ENCODE measurements around the gene FLVCR1.
"Not testable (repeated sequence)": the region's sequence is repeated elsewhere in the genome, so short reads cannot be mapped to it uniquely, and the experiment has no call there.

Gene FLVCR1

GRCh38 chr1:212910213-212910612, 52.1 kb downstream of the FLVCR1 start:
- H3K27ac ChIP-seq (ENCODE audit: low read depth, low read length); H3K36me3 ChIP-seq (ENCODE audit: control insufficient read depth in 5 of 5, insufficient read depth in 5 of 5, low read length in 5 of 5); H3K9ac ChIP-seq (ENCODE audit: low read length in 5 of 5); H3K9me3 ChIP-seq (ENCODE audit: control insufficient read depth in 5 of 5, low read length in 5 of 5); H3K4me1 ChIP-seq (ENCODE audit: control insufficient read depth in 5 of 5, insufficient read depth in 5 of 5, low read length in 5 of 5); H3K4me3 ChIP-seq (ENCODE audit: low read depth in 1 of 5, low read length in 5 of 5); H3K27me3 ChIP-seq (ENCODE audit: control insufficient read depth in 5 of 5, insufficient read depth in 4 of 5, low read length in 5 of 5): not testable (repeated sequence)

DNA sequence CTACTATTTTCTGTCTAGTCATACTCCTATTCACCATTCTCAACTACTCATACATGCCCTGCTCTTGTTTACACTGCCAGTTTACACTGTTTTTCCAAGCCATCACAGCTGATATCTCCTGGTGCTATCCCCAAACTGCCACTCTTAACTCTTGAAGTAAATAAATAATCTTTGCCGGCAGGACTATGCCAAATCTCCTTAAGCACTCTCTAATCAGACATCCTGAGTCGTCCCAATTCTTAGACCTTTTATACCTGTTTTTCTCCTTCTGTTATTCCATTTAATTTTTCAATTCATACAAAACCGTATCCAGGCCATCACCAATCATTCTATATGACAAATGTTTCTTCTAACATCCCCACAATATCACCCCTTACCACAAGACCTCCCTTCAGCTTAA, 55.6 kb downstream of the FLVCR1 start:
- peaks cover 0 to 16% (median 2%) of the 10 kb centered on the region in 5 donors for H3K4me1 ChIP-seq (ENCODE audit: control insufficient read depth in 5 of 5, insufficient read depth in 5 of 5, low read length in 5 of 5)
- H3K27ac ChIP-seq (ENCODE audit: low read depth, low read length); H3K27me3 ChIP-seq (ENCODE audit: control insufficient read depth in 5 of 5, insufficient read depth in 4 of 5, low read length in 5 of 5); H3K9ac ChIP-seq (ENCODE audit: low read length in 5 of 5); H3K4me3 ChIP-seq (ENCODE audit: low read depth in 1 of 5, low read length in 5 of 5); H3K9me3 ChIP-seq (ENCODE audit: control insufficient read depth in 5 of 5, low read length in 5 of 5); H3K36me3 ChIP-seq (ENCODE audit: control insufficient read depth in 5 of 5, insufficient read depth in 5 of 5, low read length in 5 of 5): not testable (repeated sequence)

GRCh38 chr1:212914110-212914509, 56.0 kb downstream of the FLVCR1 start:
- Histone ChIP-seq H3K4me1 (ENCODE audit: control insufficient read depth in 5 of 5, insufficient read depth in 5 of 5, low read length in 5 of 5) (peaks cover 0 to 16% (median 2%) of the 10 kb centered on the region in 5 donors), H3K27me3 (ENCODE audit: control insufficient read depth in 5 of 5, insufficient read depth in 4 of 5, low read length in 5 of 5) (peaks cover 0 to 11% (median 7%) of the 10 kb centered on the region in 5 donors)
- H3K4me3 ChIP-seq (ENCODE audit: low read depth in 1 of 5, low read length in 5 of 5); H3K36me3 ChIP-seq (ENCODE audit: control insufficient read depth in 5 of 5, insufficient read depth in 5 of 5, low read length in 5 of 5); H3K9ac ChIP-seq (ENCODE audit: low read length in 5 of 5); H3K9me3 ChIP-seq (ENCODE audit: control insufficient read depth in 5 of 5, low read length in 5 of 5); H3K27ac ChIP-seq (ENCODE audit: low read depth, low read length): not testable (repeated sequence)

- Histone ChIP-seq H3K4me1 (ENCODE audit: control insufficient read depth in 5 of 5, insufficient read depth in 5 of 5, low read length in 5 of 5) (peaks cover 0 to 16% (median 2%) of the 10 kb centered on the region in 5 donors), H3K27me3 (ENCODE audit: control insufficient read depth in 5 of 5, insufficient read depth in 4 of 5, low read length in 5 of 5) (peaks cover 0 to 11% (median 9%) of the 10 kb centered on the region in 5 donors), H3K27ac (ENCODE audit: low read depth, low read length) (no peak overlapping the region), H3K9ac (ENCODE audit: low read length in 5 of 5) (no peak overlapping the region), H3K4me3 (ENCODE audit: low read depth in 1 of 5, low read length in 5 of 5) (no peak overlapping the region), H3K36me3 (ENCODE audit: control insufficient read depth in 5 of 5, insufficient read depth in 5 of 5, low read length in 5 of 5) (no peaks in the 10 kb centered on the region), H3K9me3 (ENCODE audit: control insufficient read depth in 5 of 5, low read length in 5 of 5) (no peaks in the 10 kb centered on the region)
Measured at GRCh38 chr1:212914789-212915188, 56.7 kb downstream of the FLVCR1 start.

DNA sequence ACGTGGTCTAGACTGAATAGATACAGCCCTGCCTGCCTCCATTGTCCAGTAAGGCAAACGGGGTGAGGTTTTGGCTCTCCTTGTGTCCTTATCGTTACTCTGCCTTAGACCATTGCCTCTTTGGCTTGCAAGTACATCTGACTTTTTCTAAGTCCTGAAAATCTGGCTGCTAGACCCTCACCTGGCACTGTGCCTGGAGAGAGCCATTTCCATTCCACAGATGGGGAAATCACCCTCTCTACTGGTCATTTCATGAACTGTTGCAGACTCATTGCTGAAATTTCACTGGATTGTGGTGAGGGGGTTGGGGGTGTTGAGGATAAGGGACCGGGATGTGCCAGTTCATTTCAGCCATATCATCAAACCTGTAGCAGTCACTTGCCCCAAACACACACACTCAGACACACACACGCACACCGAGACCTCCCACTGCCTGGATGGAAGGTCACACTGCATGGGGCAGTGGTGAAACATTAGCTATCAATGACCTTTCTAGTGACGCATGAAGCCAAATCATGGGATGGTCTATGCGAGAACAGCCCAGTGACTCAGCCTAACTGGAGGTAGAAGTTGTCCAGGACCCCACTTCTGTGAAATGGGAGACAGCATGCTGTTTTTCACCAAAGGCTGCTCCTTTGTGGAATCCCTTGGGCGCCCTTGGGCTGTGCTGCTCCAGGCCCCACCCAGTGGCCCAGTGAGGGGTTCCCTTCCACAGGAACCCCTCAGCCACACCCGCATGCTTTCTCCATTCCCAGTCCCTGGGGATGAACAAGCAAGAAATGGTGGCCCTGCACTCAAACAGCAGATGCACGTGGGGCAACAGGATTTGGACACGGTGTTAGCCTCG, 57.4 kb downstream of the FLVCR1 start:
- H3K27ac ChIP-seq (ENCODE audit: low read depth, low read length), result no peak overlapping the region
- H3K9ac ChIP-seq (ENCODE audit: low read length in 5 of 5), result no peak overlapping the region
- H3K27me3 ChIP-seq (ENCODE audit: control insufficient read depth in 5 of 5, insufficient read depth in 4 of 5, low read length in 5 of 5), result peaks cover 0 to 14% (median 10%) of the 10 kb centered on the region in 5 donors
- H3K36me3 ChIP-seq (ENCODE audit: control insufficient read depth in 5 of 5, insufficient read depth in 5 of 5, low read length in 5 of 5), result no peaks in the 10 kb centered on the region
- H3K9me3 ChIP-seq (ENCODE audit: control insufficient read depth in 5 of 5, low read length in 5 of 5), result no peaks in the 10 kb centered on the region
- H3K4me3 ChIP-seq (ENCODE audit: low read depth in 1 of 5, low read length in 5 of 5), result no peak overlapping the region
- peaks cover 0 to 16% (median 2%) of the 10 kb centered on the region in 5 donors for H3K4me1 ChIP-seq (ENCODE audit: control insufficient read depth in 5 of 5, insufficient read depth in 5 of 5, low read length in 5 of 5)

DNA sequence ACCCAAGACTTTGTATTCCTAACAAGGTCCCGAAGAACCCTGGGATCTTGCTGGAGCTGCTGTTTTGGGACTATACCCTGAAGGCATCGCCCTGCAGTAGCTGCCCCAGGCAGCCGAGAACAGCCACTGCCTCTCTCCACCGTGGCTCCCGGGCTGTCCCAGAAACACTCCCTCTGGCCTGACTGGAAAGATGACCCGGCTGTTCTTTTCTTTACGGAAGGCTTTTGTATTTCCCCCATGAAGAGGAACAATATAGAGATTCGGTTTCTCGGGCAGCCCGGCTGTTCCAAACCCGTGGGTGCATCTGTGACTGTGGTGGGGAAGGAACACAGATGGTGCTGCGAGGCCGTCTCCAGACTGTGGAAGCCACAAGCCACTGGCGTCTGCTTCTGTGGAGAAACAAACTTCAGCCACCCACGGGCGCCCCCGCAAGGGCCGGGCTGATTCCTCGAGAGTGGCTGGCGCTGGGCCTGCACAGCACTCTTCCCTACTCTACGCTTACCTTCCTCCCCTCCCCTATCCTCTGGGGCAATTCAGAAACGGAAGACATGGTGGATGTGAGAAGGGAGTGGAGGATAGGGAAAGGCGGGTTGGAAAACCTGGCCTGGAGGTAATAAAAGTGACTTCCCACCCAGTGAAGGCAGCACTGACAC, 58.5 kb downstream of the FLVCR1 start:
- H3K27ac ChIP-seq (ENCODE audit: low read depth, low read length), result no peak overlapping the region
- no peaks in the 10 kb centered on the region for H3K36me3 ChIP-seq (ENCODE audit: control insufficient read depth in 5 of 5, insufficient read depth in 5 of 5, low read length in 5 of 5)
- peak overlapping the region in 1 of 5 donors; percentile 27 for H3K4me3 ChIP-seq (ENCODE audit: low read depth in 1 of 5, low read length in 5 of 5)
- H3K27me3 ChIP-seq (ENCODE audit: control insufficient read depth in 5 of 5, insufficient read depth in 4 of 5, low read length in 5 of 5), result peaks cover 0 to 17% (median 10%) of the 10 kb centered on the region in 5 donors
- peaks cover 0 to 16% (median 2%) of the 10 kb centered on the region in 5 donors for H3K4me1 ChIP-seq (ENCODE audit: control insufficient read depth in 5 of 5, insufficient read depth in 5 of 5, low read length in 5 of 5)
- H3K9me3 ChIP-seq (ENCODE audit: control insufficient read depth in 5 of 5, low read length in 5 of 5), result no peaks in the 10 kb centered on the region
- peak overlapping the region in 1 of 5 donors; percentile 35 for H3K9ac ChIP-seq (ENCODE audit: low read length in 5 of 5)

GRCh38 chr1:212917134-212917485, 59.0 kb downstream of the FLVCR1 start:
- no peak overlapping the region for H3K9ac ChIP-seq (ENCODE audit: low read length in 5 of 5)
- H3K36me3 ChIP-seq (ENCODE audit: control insufficient read depth in 5 of 5, insufficient read depth in 5 of 5, low read length in 5 of 5), result no peaks in the 10 kb centered on the region
- H3K9me3 ChIP-seq (ENCODE audit: control insufficient read depth in 5 of 5, low read length in 5 of 5), result no peaks in the 10 kb centered on the region
- H3K27ac ChIP-seq (ENCODE audit: low read depth, low read length), result no peak overlapping the region
- H3K4me3 ChIP-seq (ENCODE audit: low read depth in 1 of 5, low read length in 5 of 5), result no peak overlapping the region
- peaks cover 0 to 16% (median 2%) of the 10 kb centered on the region in 5 donors for H3K4me1 ChIP-seq (ENCODE audit: control insufficient read depth in 5 of 5, insufficient read depth in 5 of 5, low read length in 5 of 5)
- H3K27me3 ChIP-seq (ENCODE audit: control insufficient read depth in 5 of 5, insufficient read depth in 4 of 5, low read length in 5 of 5), result peaks cover 0 to 19% (median 10%) of the 10 kb centered on the region in 5 donors

GRCh38 chr1:212917858-212918257, 59.8 kb downstream of the FLVCR1 start:
- H3K9ac ChIP-seq (ENCODE audit: low read length in 5 of 5), result no peak overlapping the region
- no peaks in the 10 kb centered on the region for H3K9me3 ChIP-seq (ENCODE audit: control insufficient read depth in 5 of 5, low read length in 5 of 5)
- H3K27me3 ChIP-seq (ENCODE audit: control insufficient read depth in 5 of 5, insufficient read depth in 4 of 5, low read length in 5 of 5), result peaks cover 0 to 23% (median 10%) of the 10 kb centered on the region in 5 donors
- peaks cover 0 to 16% (median 2%) of the 10 kb centered on the region in 5 donors for H3K4me1 ChIP-seq (ENCODE audit: control insufficient read depth in 5 of 5, insufficient read depth in 5 of 5, low read length in 5 of 5)
- H3K36me3 ChIP-seq (ENCODE audit: control insufficient read depth in 5 of 5, insufficient read depth in 5 of 5, low read length in 5 of 5), result no peaks in the 10 kb centered on the region
- no peak overlapping the region for H3K27ac ChIP-seq (ENCODE audit: low read depth, low read length)
- H3K4me3 ChIP-seq (ENCODE audit: low read depth in 1 of 5, low read length in 5 of 5), result no peak overlapping the region

- Histone ChIP-seq H3K36me3 (ENCODE audit: control insufficient read depth in 5 of 5, insufficient read depth in 5 of 5, low read length in 5 of 5) (no peaks in the 10 kb centered on the region), H3K27me3 (ENCODE audit: control insufficient read depth in 5 of 5, insufficient read depth in 4 of 5, low read length in 5 of 5) (peaks cover 0 to 26% (median 10%) of the 10 kb centered on the region in 5 donors), H3K27ac (ENCODE audit: low read depth, low read length) (no peak overlapping the region), H3K4me1 (ENCODE audit: control insufficient read depth in 5 of 5, insufficient read depth in 5 of 5, low read length in 5 of 5) (peaks cover 0 to 16% (median 2%) of the 10 kb centered on the region in 5 donors), H3K4me3 (ENCODE audit: low read depth in 1 of 5, low read length in 5 of 5) (no peak overlapping the region), H3K9ac (ENCODE audit: low read length in 5 of 5) (no peak overlapping the region), H3K9me3 (ENCODE audit: control insufficient read depth in 5 of 5, low read length in 5 of 5) (no peaks in the 10 kb centered on the region)
Measured at GRCh38 chr1:212918824-212919223, 60.7 kb downstream of the FLVCR1 start.

DNA sequence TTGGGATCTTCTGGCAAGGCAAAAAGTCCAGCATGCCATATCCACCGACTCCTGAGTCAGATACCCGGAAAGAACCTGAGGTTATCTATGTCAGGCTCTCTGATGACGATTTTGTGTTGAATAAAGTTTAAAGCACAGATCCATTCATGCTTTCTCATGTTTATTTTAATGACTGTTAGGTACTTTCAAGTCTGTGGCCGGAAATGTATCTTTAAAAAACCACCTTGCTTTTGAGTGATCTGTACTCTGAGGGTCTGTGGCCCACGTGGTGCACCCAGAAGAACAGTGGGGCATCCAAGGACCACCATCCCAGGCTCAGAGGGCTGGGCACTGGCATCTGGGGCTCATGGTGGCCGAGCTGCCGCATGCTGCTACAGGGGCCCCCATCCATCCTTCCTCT, 62.2 kb downstream of the FLVCR1 start:
- H3K36me3 ChIP-seq (ENCODE audit: control insufficient read depth in 5 of 5, insufficient read depth in 5 of 5, low read length in 5 of 5), result no peaks in the 10 kb centered on the region
- H3K27me3 ChIP-seq (ENCODE audit: control insufficient read depth in 5 of 5, insufficient read depth in 4 of 5, low read length in 5 of 5), result peaks cover 0 to 27% (median 10%) of the 10 kb centered on the region in 5 donors
- no peak overlapping the region for H3K4me3 ChIP-seq (ENCODE audit: low read depth in 1 of 5, low read length in 5 of 5)
- peaks cover 1 to 14% (median 4%) of the 10 kb centered on the region in 5 donors for H3K4me1 ChIP-seq (ENCODE audit: control insufficient read depth in 5 of 5, insufficient read depth in 5 of 5, low read length in 5 of 5)
- no peaks in the 10 kb centered on the region for H3K9me3 ChIP-seq (ENCODE audit: control insufficient read depth in 5 of 5, low read length in 5 of 5)
- no peak overlapping the region for H3K9ac ChIP-seq (ENCODE audit: low read length in 5 of 5)
- H3K27ac ChIP-seq (ENCODE audit: low read depth, low read length), result no peak overlapping the region

Measured in subcutaneous abdominal adipose tissue (tissue), 5 donors.